CD8-positive, alpha-beta memory T cell (primary cell): ENCODE measurements around the gene GRK1. TPM values are rescaled to one million over a fixed set of nuclear protein-coding genes. Genes with fewer than 3 reads are reported as not detected.

Experiments used
- CTCF ChIA-PET: fragments of 350-600 bp; sonication (Branson Sonifier 250); formaldehyde crosslinking; loops from one replicate; lab custom pipeline; 2021; ENCODE audit warnings: antibody characterized with exemption; lab: Charles Lee
- POLR2A ChIA-PET: fragments of 350-600 bp; sonication (Branson Sonifier 250); formaldehyde crosslinking; loops from one replicate; lab custom pipeline; 2021; ENCODE audit warnings: antibody characterized with exemption; lab: Charles Lee
- DNase-seq, 5 donors: peaks; one replicate each; pipeline versions ENCODE4 v3.0.0 to v3.0.0-alpha.2; 2020 to 2022; ENCODE audit warnings: mixed read lengths in 1 of 5
- H3K27ac ChIP-seq: one replicate; pipeline ENCODE4 v1.7.0; 2013; ENCODE audit warnings: low read depth, mild to moderate bottlenecking, low read length, moderate library complexity
- H3K27me3 ChIP-seq: 2 replicates; pipeline ENCODE4 v1.7.0; 2013; ENCODE audit warnings: low read length, mild to moderate bottlenecking; ENCODE audit not compliant: insufficient read depth, poor library complexity, severe bottlenecking
- H3K36me3 ChIP-seq: 2 replicates; pipeline ENCODE4 v1.7.0; 2013; ENCODE audit warnings: mild to moderate bottlenecking, low read length, moderate library complexity; ENCODE audit not compliant: insufficient read depth
- H3K4me1 ChIP-seq: 2 replicates; pipeline ENCODE4 v1.7.0; 2013; ENCODE audit warnings: mild to moderate bottlenecking, low read length, moderate library complexity; ENCODE audit not compliant: insufficient read depth
- H3K4me3 ChIP-seq: 2 replicates; pipeline ENCODE4 v1.7.0; 2013; ENCODE audit warnings: mild to moderate bottlenecking, low read length
- H3K9me3 ChIP-seq: 2 replicates; pipeline ENCODE4 v1.7.0; 2013; ENCODE audit warnings: mild to moderate bottlenecking, low read length
- H3K27ac Mint-ChIP-seq, 8 donors: one replicate each; pipeline ENCODE4 v1.8.0; 2020 to 2021; ENCODE audit warnings: mixed read lengths in 8 of 8, mild to moderate bottlenecking in 6 of 8, inconsistent platforms in 3 of 8, moderate library complexity in 3 of 8
- H3K27me3 Mint-ChIP-seq, 2 donors: one replicate each; pipeline ENCODE4 v1.8.0; 2020 to 2021; ENCODE audit warnings: mixed read lengths in 2 of 2, mild to moderate bottlenecking in 1 of 2, moderate library complexity in 1 of 2
- H3K36me3 Mint-ChIP-seq, 3 donors: one replicate each; pipeline ENCODE4 v1.8.0; 2020 to 2021; ENCODE audit warnings: mixed read lengths in 3 of 3, inconsistent platforms in 1 of 3, mild to moderate bottlenecking in 1 of 3
- H3K4me1 Mint-ChIP-seq, 3 donors: one replicate each; pipeline ENCODE4 v1.8.0; 2020 to 2021; ENCODE audit warnings: mixed read lengths in 3 of 3, inconsistent platforms in 1 of 3, mild to moderate bottlenecking in 1 of 3
- H3K4me3 Mint-ChIP-seq, 7 donors: one replicate each; pipeline ENCODE4 v1.8.0; 2020 to 2021; ENCODE audit warnings: mixed read lengths in 7 of 7, mild to moderate bottlenecking in 6 of 7, moderate library complexity in 4 of 7, inconsistent platforms in 2 of 7
- H3K9me3 Mint-ChIP-seq, 5 donors: one replicate each; pipeline ENCODE4 v1.8.0; 2020 to 2022; ENCODE audit warnings: mixed read lengths in 5 of 5, mild to moderate bottlenecking in 3 of 5, moderate library complexity in 2 of 5, inconsistent platforms in 1 of 5
- polyA plus RNA-seq: library from polyadenylated mRNA; unstranded; fragments of 300-500 nt; fragmentation: Illumina TruSeq; gene quantifications from one replicate; pipeline ENCODE4 v1.2.3, GENCODE V29; 2021
- total RNA-seq, 2 experiments: library from RNA; stranded (reverse); gene quantifications; one replicate each; pipeline ENCODE4 v1.2.3, GENCODE V29; 2021

Gene GRK1
- total and polyA plus RNA-seq, 3 experiments from 2014 or later = not detected

- DNase-seq = no peak
- no peaks in the 10 kb centered on the region for H3K36me3 Mint-ChIP-seq
- no peaks in the 10 kb centered on the region for H3K9me3 ChIP-seq
- peaks cover 0 to 8% (median 3%) of the 10 kb centered on the region in 5 donors for H3K9me3 Mint-ChIP-seq
- no peaks in the 10 kb centered on the region for H3K27me3 ChIP-seq
- no peaks in the 10 kb centered on the region for H3K36me3 ChIP-seq
- CTCF ChIA-PET = no interaction called here
- H3K4me3 ChIP-seq = no peak overlapping the region
- no peak overlapping the region for H3K27ac Mint-ChIP-seq
- H3K27ac ChIP-seq = no peak overlapping the region
- no peaks in the 10 kb centered on the region for H3K4me1 ChIP-seq
- H3K4me3 Mint-ChIP-seq = no peak overlapping the region
- H3K27me3 Mint-ChIP-seq = peaks cover 0 to 37% of the 10 kb centered on the region in 2 donors
- POLR2A ChIA-PET = no interaction called here
- peaks cover 0 to 9% (median 7%) of the 10 kb centered on the region in 3 donors for H3K4me1 Mint-ChIP-seq
These were observed 102.1 kb downstream of the GRK1 start for GRCh38 chr13:113769106-113769505.

GRCh38 chr13:113769881-113770280 is 102.9 kb downstream of the GRK1 start:
- H3K9me3 Mint-ChIP-seq = peaks cover 0 to 8% (median 3%) of the 10 kb centered on the region in 5 donors
- H3K36me3 ChIP-seq = no peaks in the 10 kb centered on the region
- peaks cover 0 to 9% (median 7%) of the 10 kb centered on the region in 3 donors for H3K4me1 Mint-ChIP-seq
- CTCF ChIA-PET = no interaction called here
- POLR2A ChIA-PET = no interaction called here
- H3K9me3 ChIP-seq = no peaks in the 10 kb centered on the region
- no peak overlapping the region for H3K4me3 Mint-ChIP-seq
- no peaks in the 10 kb centered on the region for H3K36me3 Mint-ChIP-seq
- no peak for DNase-seq
- no peaks in the 10 kb centered on the region for H3K27me3 ChIP-seq
- no peak overlapping the region for H3K4me3 ChIP-seq
- no peaks in the 10 kb centered on the region for H3K4me1 ChIP-seq
- peaks cover 0 to 33% of the 10 kb centered on the region in 2 donors for H3K27me3 Mint-ChIP-seq
- H3K27ac Mint-ChIP-seq = no peak overlapping the region
- no peak overlapping the region for H3K27ac ChIP-seq

- Mint-ChIP-seq H3K4me1 (peaks cover 0 to 9% (median 7%) of the 10 kb centered on the region in 3 donors), H3K9me3 (peaks cover 0 to 8% (median 3%) of the 10 kb centered on the region in 5 donors), H3K27me3 (peaks cover 0 to 27% of the 10 kb centered on the region in 2 donors), H3K36me3 (no peaks in the 10 kb centered on the region), H3K4me3 (no peak overlapping the region), H3K27ac (no peak overlapping the region)
- Histone ChIP-seq H3K4me1 (no peaks in the 10 kb centered on the region), H3K27me3 (no peaks in the 10 kb centered on the region), H3K27ac (no peak overlapping the region), H3K36me3 (no peaks in the 10 kb centered on the region), H3K4me3 (no peak overlapping the region), H3K9me3 (no peaks in the 10 kb centered on the region)
- ChIA-PET CTCF (interaction anchor here (0.7 kb wide), 1 partner anchor 67 kb away, joined by 3 read pairs; no protein-coding TSS in a partner anchor), POLR2A (no interaction called here)
- no peak for DNase-seq
These were observed 103.4 kb downstream of the GRK1 start for GRCh38 chr13:113770441-113770840.

- Mint-ChIP-seq H3K4me3 (no peak overlapping the region), H3K27me3 (peaks cover 0 to 22% of the 10 kb centered on the region in 2 donors), H3K27ac (no peak overlapping the region), H3K9me3 (peaks cover 0 to 8% (median 3%) of the 10 kb centered on the region in 5 donors), H3K4me1 (peaks cover 0 to 9% (median 7%) of the 10 kb centered on the region in 3 donors), H3K36me3 (no peaks in the 10 kb centered on the region)
- H3K36me3 ChIP-seq = no peaks in the 10 kb centered on the region
- DNase-seq = no peak
- H3K4me1 ChIP-seq = no peaks in the 10 kb centered on the region
- no peaks in the 10 kb centered on the region for H3K9me3 ChIP-seq
- CTCF ChIA-PET = interaction anchor here (0.7 kb wide), 1 partner anchor 67 kb away, joined by 3 read pairs; no protein-coding TSS in a partner anchor
- no peaks in the 10 kb centered on the region for H3K27me3 ChIP-seq
- POLR2A ChIA-PET = no interaction called here
- no peak overlapping the region for H3K4me3 ChIP-seq
- no peak overlapping the region for H3K27ac ChIP-seq
These were observed 103.9 kb downstream of the GRK1 start for GRCh38 chr13:113770937-113771336.

GRCh38 chr13:113771709-113772331 is 104.8 kb downstream of the GRK1 start:
- CTCF ChIA-PET = no interaction called here
- no peaks in the 10 kb centered on the region for H3K36me3 ChIP-seq
- no peaks in the 10 kb centered on the region for H3K9me3 ChIP-seq
- H3K27ac Mint-ChIP-seq = no peak overlapping the region
- no peaks in the 10 kb centered on the region for H3K4me1 ChIP-seq
- no peaks in the 10 kb centered on the region for H3K36me3 Mint-ChIP-seq
- H3K27ac ChIP-seq = no peak overlapping the region
- H3K4me1 Mint-ChIP-seq = peaks cover 0 to 9% (median 7%) of the 10 kb centered on the region in 3 donors
- no peak overlapping the region for H3K4me3 Mint-ChIP-seq
- no peak for DNase-seq
- peaks cover 4% of the 10 kb centered on the region for H3K27me3 ChIP-seq
- H3K27me3 Mint-ChIP-seq = peaks cover 0 to 16% of the 10 kb centered on the region in 2 donors
- H3K4me3 ChIP-seq = no peak overlapping the region
- peaks cover 0 to 8% (median 3%) of the 10 kb centered on the region in 5 donors for H3K9me3 Mint-ChIP-seq
- POLR2A ChIA-PET = no interaction called here

- Histone ChIP-seq H3K36me3 (no peaks in the 10 kb centered on the region), H3K27ac (no peak overlapping the region), H3K9me3 (no peaks in the 10 kb centered on the region), H3K4me3 (no peak overlapping the region), H3K27me3 (peaks cover 7% of the 10 kb centered on the region), H3K4me1 (no peaks in the 10 kb centered on the region)
- Mint-ChIP-seq H3K27me3 (peaks cover 12 to 19% of the 10 kb centered on the region in 2 donors), H3K4me3 (no peak overlapping the region), H3K9me3 (peaks cover 0 to 8% (median 3%) of the 10 kb centered on the region in 5 donors), H3K36me3 (no peaks in the 10 kb centered on the region), H3K4me1 (peaks cover 0 to 9% (median 7%) of the 10 kb centered on the region in 3 donors), H3K27ac (no peak overlapping the region)
- POLR2A ChIA-PET = no interaction called here
- CTCF ChIA-PET = no interaction called here
- no peak for DNase-seq
These were observed 107.4 kb downstream of the GRK1 start for GRCh38 chr13:113774177-113775107.

- Histone ChIP-seq H3K4me1 (no peaks in the 10 kb centered on the region), H3K27ac (no peak overlapping the region), H3K36me3 (no peaks in the 10 kb centered on the region), H3K27me3 (peaks cover 7% of the 10 kb centered on the region), H3K9me3 (no peaks in the 10 kb centered on the region), H3K4me3 (no peak overlapping the region)
- Mint-ChIP-seq H3K9me3 (peaks cover 0 to 8% (median 3%) of the 10 kb centered on the region in 5 donors), H3K4me1 (peaks cover 0 to 9% (median 7%) of the 10 kb centered on the region in 3 donors), H3K27ac (no peak overlapping the region), H3K36me3 (no peaks in the 10 kb centered on the region), H3K27me3 (peaks cover 12 to 24% of the 10 kb centered on the region in 2 donors), H3K4me3 (no peak overlapping the region)
- CTCF ChIA-PET = no interaction called here
- no peak for DNase-seq
- POLR2A ChIA-PET = no interaction called here
These were observed 108.6 kb downstream of the GRK1 start for GRCh38 chr13:113775451-113776145.
